Myocyte (in vitro differentiated cells): Measurements from ENCODE around the gene MSMB. TPM values are rescaled to one million over a fixed set of nuclear protein-coding genes. Genes with fewer than 3 reads are reported as not detected.
"Not testable (repeated sequence)": the region's sequence is repeated elsewhere in the genome, so short reads cannot be mapped to it uniquely, and the experiment has no call there.

Experiments used
- DNase-seq: peaks from one replicate; pipeline ENCODE4 v3.0.0-alpha.2; 2012; ENCODE audit warnings: low read depth
- polyA plus RNA-seq: library from polyadenylated mRNA; unstranded; fragments of >200 nt; gene quantifications from one replicate; pipeline ENCODE4 v1.2.1, GENCODE V29; 2012; ENCODE audit warnings: missing spikeins
- total RNA-seq: library from RNA; depleted of rRNA; stranded (reverse); fragments of >200 nt; gene quantifications from 2 replicates; pipeline ENCODE4 v1.2.3, GENCODE V29; 2014

MSMB gene
- total RNA-seq, result not detected in 2 replicates
- not detected for polyA plus RNA-seq

GRCh38 chr10:46046261-46046660 is at the start of gene MSMB:
TSS of gene MSMB (minus strand) at chr10:46046269. CDS start at chr10:46046237, 32 bp downstream.
- no peak for DNase-seq

GRCh38 chr10:46094931-46095750 is 49.1 kb upstream of the MSMB start:
- DNase-seq, result no peak

- DNase-seq, result no peak
These were observed 48.1 kb upstream of the MSMB start for GRCh38 chr10:46094197-46094500.

- DNase-seq, result not testable (repeated sequence)
These were observed 47.5 kb upstream of the MSMB start for GRCh38 chr10:46093316-46094196.

GRCh38 chr10:46092524-46093081 is 46.5 kb upstream of the MSMB start:
- DNase-seq, result no peak

- no peak for DNase-seq
These were observed 45.9 kb upstream of the MSMB start for GRCh38 chr10:46091828-46092523.

- peak; percentile 39 for DNase-seq
These were observed 45.2 kb upstream of the MSMB start for GRCh38 chr10:46091080-46091827.

- DNase-seq, result no peak
These were observed 44.3 kb upstream of the MSMB start for GRCh38 chr10:46090258-46090812.

- not testable (repeated sequence) for DNase-seq
These were observed 41.3 kb upstream of the MSMB start for GRCh38 chr10:46087381-46087780.

GRCh38 chr10:46084321-46085165 is 38.5 kb upstream of the MSMB start:
- no peak for DNase-seq

- DNase-seq, result no peak
These were observed 34.8 kb upstream of the MSMB start for GRCh38 chr10:46080886-46081285.

GRCh38 chr10:46079831-46080585 is 33.9 kb upstream of the MSMB start:
- DNase-seq, result no peak

- no peak for DNase-seq
These were observed 31.8 kb upstream of the MSMB start for GRCh38 chr10:46077731-46078413.

GRCh38 chr10:46077141-46077554 is 31.1 kb upstream of the MSMB start:
- no peak for DNase-seq

GRCh38 chr10:46075869-46076268 is 29.8 kb upstream of the MSMB start:
- no peak for DNase-seq

- no peak for DNase-seq
These were observed 28.3 kb upstream of the MSMB start for GRCh38 chr10:46074196-46074946.

- no peak for DNase-seq
These were observed 27.5 kb upstream of the MSMB start for GRCh38 chr10:46073564-46073963.
